H9 (cell line): ENCODE measurements around the gene NIPSNAP3A. TPM values are rescaled to one million over a fixed set of nuclear protein-coding genes. Genes with fewer than 3 reads are reported as not detected.

Experiments used
- DNase-seq: peaks from one replicate; pipeline ENCODE4 v3.0.0-alpha.2; 2017
- H2AFZ ChIP-seq: one replicate; pipeline ENCODE4 v1.6.1; 2013; ENCODE audit warnings: mild to moderate bottlenecking, low read length, control low read depth, moderate library complexity
- H2AK5ac ChIP-seq: 2 replicates; pipeline ENCODE4 v1.6.1; 2013; ENCODE audit warnings: low read length, control low read depth, mixed read lengths; ENCODE audit not compliant: insufficient read length
- H2BK120ac ChIP-seq: one replicate; pipeline ENCODE4 v1.6.1; 2013; ENCODE audit warnings: low read depth, mild to moderate bottlenecking, low read length, control low read depth, inconsistent platforms; ENCODE audit not compliant: poor library complexity, severe bottlenecking
- H2BK12ac ChIP-seq: 2 replicates; pipeline ENCODE4 v1.6.1; 2013; ENCODE audit warnings: low read length, control low read depth, mixed read lengths, low read depth; ENCODE audit not compliant: insufficient read length
- H2BK15ac ChIP-seq: 2 replicates; pipeline ENCODE4 v1.6.1; 2013; ENCODE audit warnings: low read depth, low read length, control low read depth
- H2BK20ac ChIP-seq: one replicate; pipeline ENCODE4 v1.6.1; 2013; ENCODE audit warnings: low read depth, mild to moderate bottlenecking, low read length, control low read depth, inconsistent platforms; ENCODE audit not compliant: poor library complexity, severe bottlenecking
- H2BK5ac ChIP-seq: 2 replicates; pipeline ENCODE4 v1.6.1; 2013; ENCODE audit warnings: low read length, control low read depth, mixed read lengths; ENCODE audit not compliant: insufficient read length
- H3K14ac ChIP-seq: 2 replicates; pipeline ENCODE4 v1.6.1; 2013; ENCODE audit warnings: low read length, control low read depth; ENCODE audit not compliant: insufficient read depth
- H3K18ac ChIP-seq: 2 replicates; pipeline ENCODE4 v1.6.1; 2013; ENCODE audit warnings: low read depth, mild to moderate bottlenecking, mixed read lengths, low read length, control low read depth; ENCODE audit not compliant: insufficient read length
- H3K23ac ChIP-seq: 2 replicates; pipeline ENCODE4 v1.6.1; 2013; ENCODE audit warnings: low read length, control low read depth, mixed read lengths, low read depth; ENCODE audit not compliant: insufficient read length
- H3K23me2 ChIP-seq: 2 replicates; pipeline ENCODE4 v1.6.1; 2013; ENCODE audit warnings: low read depth, mild to moderate bottlenecking, mixed read lengths, low read length, control low read depth; ENCODE audit not compliant: insufficient read length, poor library complexity, severe bottlenecking
- H3K27ac ChIP-seq: 2 replicates; pipeline ENCODE4 v1.5.1; 2013; ENCODE audit warnings: low read length, control low read depth, mixed read lengths, low read depth; ENCODE audit not compliant: insufficient read length
- H3K27me3 ChIP-seq: 2 replicates; pipeline ENCODE4 v1.6.1; 2013; ENCODE audit warnings: low read length, control low read depth, inconsistent platforms; ENCODE audit not compliant: insufficient read depth
- H3K4ac ChIP-seq: 2 replicates; pipeline ENCODE4 v1.6.1; 2013; ENCODE audit warnings: low read depth, mild to moderate bottlenecking, control low read depth, inconsistent platforms, low read length, moderate library complexity
- H3K4me1 ChIP-seq: 2 replicates; pipeline ENCODE4 v1.6.1; 2013; ENCODE audit warnings: low read length, control low read depth, inconsistent platforms; ENCODE audit not compliant: insufficient read depth
- H3K4me2 ChIP-seq: 2 replicates; pipeline ENCODE4 v1.6.1; 2013; ENCODE audit warnings: low read length, control low read depth, mixed read lengths; ENCODE audit not compliant: insufficient read length, insufficient read depth
- H3K56ac ChIP-seq: 2 replicates; pipeline ENCODE4 v1.6.1; 2013; ENCODE audit warnings: low read depth, mild to moderate bottlenecking, mixed read lengths, low read length, control low read depth; ENCODE audit not compliant: insufficient read length
- H3K79me1 ChIP-seq: 2 replicates; pipeline ENCODE4 v1.6.1; 2013; ENCODE audit warnings: low read depth, mild to moderate bottlenecking, moderate library complexity, low read length, control low read depth, inconsistent platforms; ENCODE audit not compliant: insufficient read depth, poor library complexity, severe bottlenecking
- H3K79me2 ChIP-seq: 2 replicates; pipeline ENCODE4 v1.6.1; 2013; ENCODE audit warnings: low read length, control low read depth, inconsistent platforms; ENCODE audit not compliant: insufficient read depth
- H3K9ac ChIP-seq: 2 replicates; pipeline ENCODE4 v1.6.1; 2013; ENCODE audit warnings: low read length, control low read depth, mixed read lengths; ENCODE audit not compliant: insufficient read length; ENCODE audit errors: extremely low read depth
- H3K9me3 ChIP-seq: one replicate; pipeline ENCODE4 v1.6.1; 2013; ENCODE audit warnings: low read depth, low read length, inconsistent platforms; ENCODE audit not compliant: control insufficient read depth
- H3T11ph ChIP-seq: one replicate; pipeline ENCODE4 v1.6.1; 2013; ENCODE audit warnings: mild to moderate bottlenecking, low read length, control low read depth, inconsistent platforms
- H4K20me1 ChIP-seq: one replicate; pipeline ENCODE4 v1.6.1; 2013; ENCODE audit not compliant: control insufficient read depth, insufficient read length, insufficient read depth
- H4K5ac ChIP-seq: 2 replicates; pipeline ENCODE4 v1.6.1; 2013; ENCODE audit warnings: low read depth, mild to moderate bottlenecking, mixed read lengths, low read length, control low read depth; ENCODE audit not compliant: insufficient read length
- H4K8ac ChIP-seq: replicated peaks from 2 replicates; pipeline ENCODE4 v1.6.1; 2013; ENCODE audit warnings: low read length, control low read depth, mixed read lengths, low read depth; ENCODE audit not compliant: insufficient read length
- H4K91ac ChIP-seq: 2 replicates; pipeline ENCODE4 v1.6.1; 2013; ENCODE audit warnings: low read depth, mild to moderate bottlenecking, moderate library complexity, mixed read lengths, low read length, control low read depth; ENCODE audit not compliant: insufficient read length
- H3K27ac Mint-ChIP-seq, 3 experiments: 2 replicates in 2 of 3; 3 replicates in 1 of 3; pipeline ENCODE4 v1.8.0; 2020 to 2021; ENCODE audit warnings: mixed read lengths in 3 of 3, mild to moderate bottlenecking in 1 of 3, moderate library complexity in 1 of 3
- H3K27me3 Mint-ChIP-seq: 2 replicates; pipeline ENCODE4 v1.8.0; 2021; ENCODE audit warnings: low read depth, mild to moderate bottlenecking, moderate library complexity, mixed read lengths
- H3K36me3 Mint-ChIP-seq, 3 experiments: 2 replicates in 2 of 3; 3 replicates in 1 of 3; pipeline ENCODE4 v1.8.0; 2020 to 2021; ENCODE audit warnings: low read depth in 3 of 3, mixed read lengths in 3 of 3; ENCODE audit not compliant: insufficient read depth in 1 of 3
- H3K4me1 Mint-ChIP-seq, 2 experiments: 2 replicates each; pipeline ENCODE4 v1.8.0; 2020; ENCODE audit warnings: mixed read lengths in 2 of 2
- H3K4me3 Mint-ChIP-seq, 2 experiments: 2 replicates in 1 of 2; 3 replicates in 1 of 2; pipeline ENCODE4 v1.8.0; 2020 to 2021; ENCODE audit warnings: mild to moderate bottlenecking in 2 of 2, mixed read lengths in 2 of 2, moderate library complexity in 1 of 2
- H3K9me3 Mint-ChIP-seq, 2 experiments: 2 replicates in 1 of 2; 3 replicates in 1 of 2; pipeline ENCODE4 v1.8.0; 2020; ENCODE audit warnings: mild to moderate bottlenecking in 2 of 2, mixed read lengths in 2 of 2, moderate library complexity in 1 of 2
- CTCF ChIP-seq: fragments of 200-600 bp; sonication (generic); conservative IDR thresholded peaks from 3 replicates; pipeline ENCODE4 v1.8.0; 2021; ENCODE audit warnings: antibody characterized with exemption, mild to moderate bottlenecking
- WGBS: extraction: QIAGEN DNeasy Blood & Tissue Kit; methylation state at CpG from one replicate; pipeline ENCODE4 v1.1.7; 2013; ENCODE audit warnings: missing lambda C conversion rate, low lambda C conversion rate, mixed read lengths; ENCODE audit not compliant: insufficient read length; ENCODE audit errors: extremely low coverage; 5-methylcytosine and 5-hydroxymethylcytosine counted together
- long read RNA-seq: library from polyadenylated mRNA; unstranded; transcript quantifications from one replicate; pipeline ENCODE4 v2.0.0, GENCODE V29; 2020
- total RNA-seq: library from RNA; stranded (reverse); gene quantifications from 2 replicates; pipeline ENCODE4 v1.2.1, GENCODE V29; 2021

The NIPSNAP3A gene
- 13.8 and 13.9 TPM in 2 replicates for total RNA-seq
- long read RNA-seq, transcript NIPSNAP3A-201 (6 exons, 1,633 nt), result major isoform, 99 of 110 reads
- long read RNA-seq, partial matches to known transcripts, result 6 of 110 reads
- long read RNA-seq, other reads (novel, unspliced or antisense), result 5 of 110 reads

- H3K9ac ChIP-seq, result peak within 1 kb of the TSS; percentile 31
- no peaks in the 10 kb centered on the region for H3K4me1 ChIP-seq
- no peak for TF ChIP-seq CTCF
- no peak within 1 kb of the TSS for H2BK5ac ChIP-seq
- no peaks in the 10 kb centered on the region for H4K20me1 ChIP-seq
- H3K79me1 ChIP-seq, result no peaks in the 10 kb centered on the region
- no peaks in the 10 kb centered on the region for H3K27me3 ChIP-seq
- no peaks in the 10 kb centered on the region for H3K27me3 Mint-ChIP-seq
- H3K4me2 ChIP-seq, result peak within 1 kb of the TSS; percentile 44
- peak within 1 kb of the TSS; percentile 27; the same call in 1 of the 2 replicates for H3K14ac ChIP-seq
- no peak within 1 kb of the TSS for H3K27ac ChIP-seq
- H3K23me2 ChIP-seq, result peaks cover 7% of the 10 kb centered on the region
- H3K18ac ChIP-seq, result no peak within 1 kb of the TSS
- no peaks in the 10 kb centered on the region for H3K9me3 Mint-ChIP-seq
- H3K4me3 Mint-ChIP-seq, result peak within 1 kb of the TSS; percentile 80 to 92
- no peak within 1 kb of the TSS for H4K5ac ChIP-seq
- no peak within 1 kb of the TSS for H2AK5ac ChIP-seq
- no peaks in the 10 kb centered on the region for H3K9me3 ChIP-seq
- H3K27ac Mint-ChIP-seq, result peak within 1 kb of the TSS; percentile 57 to 64 (median 64); a peak in 4 of 7 replicates
- no peak within 1 kb of the TSS for H4K8ac ChIP-seq
- no peak within 1 kb of the TSS for H2BK120ac ChIP-seq
- H4K91ac ChIP-seq, result no peak within 1 kb of the TSS
- H2AFZ ChIP-seq, result no peak within 1 kb of the TSS
- no peak within 1 kb of the TSS for H3K23ac ChIP-seq
- WGBS, result no CpG with 5 or more reads among the region's 71 CpGs
- H3K79me2 ChIP-seq, result no peaks in the 10 kb centered on the region
- H3K36me3 Mint-ChIP-seq, result no peaks in the 10 kb centered on the region
- no peak within 1 kb of the TSS for H2BK15ac ChIP-seq
- H3K4me1 Mint-ChIP-seq, result peaks cover 17 to 25% of the 10 kb centered on the region in 2 experiments
- H3K56ac ChIP-seq, result no peak within 1 kb of the TSS
- no peak within 1 kb of the TSS for H2BK20ac ChIP-seq
- H3K4ac ChIP-seq, result no peak within 1 kb of the TSS
- H3T11ph ChIP-seq, result no peak within 1 kb of the TSS
- DNase-seq, result peak; percentile 79
- no peak within 1 kb of the TSS for H2BK12ac ChIP-seq
These were observed at the start of gene NIPSNAP3A for GRCh38 chr9:104747565-104748358. NIPSNAP3A (plus strand) TSS chr9:104747683; CDS start chr9:104747793, 110 bp downstream.
